HCT116 (cell line): ENCODE results near the gene HCFC2. TPM values are rescaled to one million over a fixed set of nuclear protein-coding genes. Genes with fewer than 3 reads are reported as not detected.

Source experiments
- ATAC-seq: fragments of 200-7000 bp; cut with Tn5 transposase; 2 replicates; pipeline ENCODE4 v1.9.1; 2020; ENCODE audit warnings: mild to moderate bottlenecking, moderate library complexity
- BruUV-seq: library from RNA; stranded (reverse); fragments of 400-500 nt; replicated peaks from 2 replicates; lab custom pipeline; 2021; lab: Mats Ljungman, UMichigan
- CTCF ChIA-PET: fragments of 300-600 bp; sonication (Branson Sonifier 250); formaldehyde crosslinking; loops from one replicate; lab custom pipeline; 2021; ENCODE audit warnings: antibody characterized with exemption; lab: Charles Lee
- POLR2A ChIA-PET: fragments of 300-600, 350-600 bp; sonication (Branson Sonifier 250); formaldehyde crosslinking; loops from one replicate; lab custom pipeline; 2021; ENCODE audit warnings: antibody characterized with exemption; lab: Charles Lee
- RAD21 ChIA-PET, 2 experiments: fragments of 300-600 bp; sonication (Branson Sonifier 250); formaldehyde crosslinking; loops; one replicate each; lab custom pipeline; 2023; ENCODE audit warnings: low total read pairs in 2 of 2; ENCODE audit not compliant: uncharacterized antibody in 2 of 2, unreplicated experiment in 2 of 2, low non-redundant PET in 1 of 2; lab: Charles Lee
- DNase-seq: peaks from one replicate; pipeline ENCODE4 v3.0.0-alpha.2; 2010; ENCODE audit warnings: low read depth, low spot score
- H2AFZ ChIP-seq: fragments of 200-600 bp; shearing (Covaris generic), sonication (generic); 2 replicates; pipeline ENCODE4 v1.6.1; 2017; ENCODE audit warnings: low read depth, mixed run types, mixed read lengths, antibody characterized with exemption, low read length; ENCODE audit not compliant: poor library complexity, severe bottlenecking
- H3K27ac ChIP-seq: 2 replicates; pipeline ENCODE4 v1.5.1; 2012; ENCODE audit warnings: low read depth, low read length
- H3K27me3 ChIP-seq: fragments of 200-600 bp; sonication (generic); 2 replicates; pipeline ENCODE4 v1.6.1; 2016; ENCODE audit warnings: mixed run types, low read length, mixed read lengths; ENCODE audit not compliant: insufficient read depth
- H3K36me3 ChIP-seq, 2 experiments: fragments of 200-500 bp in 1 of 2; fragments of 200-600 bp in 1 of 2; sonication (Bioruptor generic) in 1 of 2; sonication (generic) in 1 of 2; 2 replicates each; pipeline versions ENCODE4 v1.5.1 to v1.6.1; 2014 to 2016; ENCODE audit warnings: low read length in 2 of 2, inconsistent platforms in 1 of 2, mixed read lengths in 1 of 2, mixed run types in 1 of 2; ENCODE audit not compliant: insufficient read depth in 2 of 2, control insufficient read depth in 1 of 2
- H3K4me1 ChIP-seq, 2 experiments: fragments of 200-600 bp in 1 of 2; sonication (generic) in 1 of 2; 2 replicates each; pipeline versions ENCODE4 v1.5.1 to v1.6.1; 2012 to 2017; ENCODE audit warnings: low read length in 2 of 2, inconsistent platforms in 1 of 2, mild to moderate bottlenecking in 1 of 2, mixed read lengths in 1 of 2, mixed run types in 1 of 2, moderate library complexity in 1 of 2; ENCODE audit not compliant: insufficient read depth in 2 of 2, control insufficient read depth in 1 of 2
- H3K4me2 ChIP-seq: fragments of 200-600 bp; sonication (generic); 2 replicates; pipeline ENCODE4 v1.6.1; 2017; ENCODE audit warnings: mixed run types, low read length, mixed read lengths
- H3K4me3 ChIP-seq, 2 experiments: fragments of 200-600 bp in 1 of 2; sonication (generic) in 1 of 2; replicated peaks in 1 of 2; 2 replicates each; pipeline ENCODE4 v1.5.1; 2011 to 2016; ENCODE audit warnings: low read length in 2 of 2, control low read depth in 1 of 2, low read depth in 1 of 2, mild to moderate bottlenecking in 1 of 2, mixed read lengths in 1 of 2, mixed run types in 1 of 2
- H3K79me2 ChIP-seq: fragments of 200-600 bp; sonication (generic); 2 replicates; pipeline ENCODE4 v1.6.1; 2017; ENCODE audit warnings: mild to moderate bottlenecking, mixed run types, low read length, moderate library complexity, mixed read lengths; ENCODE audit not compliant: insufficient read depth
- H3K9ac ChIP-seq: fragments of 200-600 bp; sonication (generic); 2 replicates; pipeline ENCODE4 v1.6.1; 2016; ENCODE audit warnings: low read length, mixed read lengths
- H3K9me2 ChIP-seq: fragments of 200-600 bp; sonication (generic), shearing (Covaris generic); 2 replicates; pipeline ENCODE4 v1.6.1; 2017; ENCODE audit warnings: mixed run types, mild to moderate bottlenecking, moderate library complexity; ENCODE audit not compliant: insufficient read depth
- H3K9me3 ChIP-seq, 2 experiments: fragments of 200-500 bp in 1 of 2; fragments of 200-600 bp in 1 of 2; sonication (Bioruptor generic) in 1 of 2; sonication (generic) in 1 of 2; 2 replicates each; pipeline ENCODE4 v1.6.1; 2014 to 2017; ENCODE audit warnings: low read length in 2 of 2, mixed read lengths in 2 of 2, inconsistent platforms in 1 of 2, low read depth in 1 of 2, mild to moderate bottlenecking in 1 of 2, mixed run types in 1 of 2, moderate library complexity in 1 of 2; ENCODE audit not compliant: control insufficient read depth in 1 of 2, insufficient read depth in 1 of 2
- H4K20me1 ChIP-seq: fragments of 200-600 bp; sonication (generic), shearing (Covaris generic); 2 replicates; pipeline ENCODE4 v1.6.1; 2017; ENCODE audit warnings: mixed run types, mild to moderate bottlenecking, moderate library complexity; ENCODE audit not compliant: insufficient read depth
- CEBPB ChIP-seq: IDR thresholded peaks from 2 replicates; pipeline ENCODE4 v1.6.1; 2012; ENCODE audit warnings: low read depth
- EGR1 ChIP-seq: IDR thresholded peaks from 2 replicates; pipeline ENCODE4 v1.6.1; 2012; ENCODE audit warnings: low read depth
- ELF1 ChIP-seq: IDR thresholded peaks from 2 replicates; pipeline ENCODE4 v1.6.1; 2012; ENCODE audit warnings: low read depth, borderline replicate concordance
- FOSL1 ChIP-seq: IDR thresholded peaks from 2 replicates; pipeline ENCODE4 v1.6.1; 2012; ENCODE audit warnings: low read depth
- JUND ChIP-seq: IDR thresholded peaks from 2 replicates; pipeline ENCODE4 v1.6.1; 2012
- POLR2AphosphoS5 ChIP-seq: IDR thresholded peaks from 2 replicates; pipeline ENCODE4 v1.6.1; 2011; ENCODE audit warnings: mild to moderate bottlenecking, low read depth, low read length, moderate library complexity
- ZNF274 ChIP-seq: fragments of 200-500 bp; sonication (Bioruptor generic); IDR thresholded peaks from 2 replicates; pipeline ENCODE4 v1.6.1; 2014; ENCODE audit warnings: mild to moderate bottlenecking, low read depth, low read length, inconsistent platforms
- intact Hi-C: fragments of 100-400 bp; cut with micrococcal nuclease; formaldehyde crosslinking; loops from 2 replicates; pipeline ENCODE4 v1.10.0; 2022
- total RNA-seq: library from RNA; stranded (reverse); gene quantifications from one replicate; pipeline ENCODE4 v1.2.1, GENCODE V29; 2021; ENCODE audit not compliant: unreplicated experiment
- TF ChIP-seq, protein P1 (sequence below): IDR thresholded peaks from 2 replicates; pipeline ENCODE4 v1.6.1; 2012; ENCODE audit warnings: low read depth
- TF ChIP-seq, protein P2 (sequence below): IDR thresholded peaks from 2 replicates; pipeline ENCODE4 v1.6.1; 2012
- TF ChIP-seq, protein P3 (sequence below), 3 experiments: fragments of 200-600 bp in 1 of 3; sonication (generic) in 1 of 3; IDR thresholded peaks in 2 of 3; conservative IDR thresholded peaks in 1 of 3; 2 replicates each; pipeline ENCODE4 v1.5.1; 2012 to 2017; ENCODE audit warnings: low read depth in 2 of 3, low read length in 2 of 3, antibody characterized with exemption in 1 of 3, borderline replicate concordance in 1 of 3, control low read depth in 1 of 3, mild to moderate bottlenecking in 1 of 3, mixed read lengths in 1 of 3, mixed run types in 1 of 3, moderate library complexity in 1 of 3; ENCODE audit not compliant: insufficient read depth in 1 of 3
- TF ChIP-seq, protein P4 (sequence below): IDR thresholded peaks from 2 replicates; pipeline ENCODE4 v1.6.1; 2011; ENCODE audit warnings: mild to moderate bottlenecking, low read length, moderate library complexity; ENCODE audit not compliant: insufficient replicate concordance; ENCODE audit errors: extremely low read depth

Gene HCFC2
- total RNA-seq, 1 experiment from 2014 or later: 4.9 TPM

DNA sequence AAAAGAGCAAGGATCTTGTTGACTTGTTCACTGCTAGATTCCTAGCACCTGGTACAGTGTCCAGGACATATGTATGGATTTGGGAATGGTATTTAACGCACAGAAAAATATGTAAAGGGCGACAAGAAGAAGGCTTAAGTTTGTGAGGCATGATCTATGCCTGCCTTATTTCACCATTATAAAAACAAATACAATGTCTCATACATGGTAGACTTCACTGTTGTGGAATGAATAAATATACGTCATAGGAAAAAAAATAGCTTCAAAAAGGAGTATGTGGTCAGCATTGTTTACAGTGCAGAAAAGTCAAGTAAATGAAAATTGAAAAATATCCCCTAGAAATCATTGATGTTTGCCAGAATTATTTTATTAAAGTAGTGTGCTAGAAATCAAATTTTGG, 30.0 kb downstream of the HCFC2 start:
- no peaks in the 10 kb centered on the region for H3K9me3 ChIP-seq
- no peak overlapping the region for H3K4me3 ChIP-seq
- RAD21 ChIA-PET: no interaction called here
- no peaks in the 10 kb centered on the region for H4K20me1 ChIP-seq
- no peaks in the 10 kb centered on the region for H3K79me2 ChIP-seq
- DNase-seq (no peak), ATAC-seq (no peak)
- H3K9me2 ChIP-seq: no peaks in the 10 kb centered on the region
- CTCF ChIA-PET: no interaction called here
- no TSS peak for BruUV-seq
- no peak overlapping the region for H3K9ac ChIP-seq
- TF ChIP-seq, protein P1, sequence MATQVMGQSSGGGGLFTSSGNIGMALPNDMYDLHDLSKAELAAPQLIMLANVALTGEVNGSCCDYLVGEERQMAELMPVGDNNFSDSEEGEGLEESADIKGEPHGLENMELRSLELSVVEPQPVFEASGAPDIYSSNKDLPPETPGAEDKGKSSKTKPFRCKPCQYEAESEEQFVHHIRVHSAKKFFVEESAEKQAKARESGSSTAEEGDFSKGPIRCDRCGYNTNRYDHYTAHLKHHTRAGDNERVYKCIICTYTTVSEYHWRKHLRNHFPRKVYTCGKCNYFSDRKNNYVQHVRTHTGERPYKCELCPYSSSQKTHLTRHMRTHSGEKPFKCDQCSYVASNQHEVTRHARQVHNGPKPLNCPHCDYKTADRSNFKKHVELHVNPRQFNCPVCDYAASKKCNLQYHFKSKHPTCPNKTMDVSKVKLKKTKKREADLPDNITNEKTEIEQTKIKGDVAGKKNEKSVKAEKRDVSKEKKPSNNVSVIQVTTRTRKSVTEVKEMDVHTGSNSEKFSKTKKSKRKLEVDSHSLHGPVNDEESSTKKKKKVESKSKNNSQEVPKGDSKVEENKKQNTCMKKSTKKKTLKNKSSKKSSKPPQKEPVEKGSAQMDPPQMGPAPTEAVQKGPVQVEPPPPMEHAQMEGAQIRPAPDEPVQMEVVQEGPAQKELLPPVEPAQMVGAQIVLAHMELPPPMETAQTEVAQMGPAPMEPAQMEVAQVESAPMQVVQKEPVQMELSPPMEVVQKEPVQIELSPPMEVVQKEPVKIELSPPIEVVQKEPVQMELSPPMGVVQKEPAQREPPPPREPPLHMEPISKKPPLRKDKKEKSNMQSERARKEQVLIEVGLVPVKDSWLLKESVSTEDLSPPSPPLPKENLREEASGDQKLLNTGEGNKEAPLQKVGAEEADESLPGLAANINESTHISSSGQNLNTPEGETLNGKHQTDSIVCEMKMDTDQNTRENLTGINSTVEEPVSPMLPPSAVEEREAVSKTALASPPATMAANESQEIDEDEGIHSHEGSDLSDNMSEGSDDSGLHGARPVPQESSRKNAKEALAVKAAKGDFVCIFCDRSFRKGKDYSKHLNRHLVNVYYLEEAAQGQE: no peak
- TF ChIP-seq, protein P2, sequence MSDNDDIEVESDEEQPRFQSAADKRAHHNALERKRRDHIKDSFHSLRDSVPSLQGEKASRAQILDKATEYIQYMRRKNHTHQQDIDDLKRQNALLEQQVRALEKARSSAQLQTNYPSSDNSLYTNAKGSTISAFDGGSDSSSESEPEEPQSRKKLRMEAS: no peak
- TF ChIP-seq ELF1 (no peak), ZNF274 (no peak), FOSL1 (no peak), POLR2AphosphoS5 (no peak), EGR1 (no peak), CEBPB (no peak), JUND (no peak)
- TF ChIP-seq, protein P3, sequence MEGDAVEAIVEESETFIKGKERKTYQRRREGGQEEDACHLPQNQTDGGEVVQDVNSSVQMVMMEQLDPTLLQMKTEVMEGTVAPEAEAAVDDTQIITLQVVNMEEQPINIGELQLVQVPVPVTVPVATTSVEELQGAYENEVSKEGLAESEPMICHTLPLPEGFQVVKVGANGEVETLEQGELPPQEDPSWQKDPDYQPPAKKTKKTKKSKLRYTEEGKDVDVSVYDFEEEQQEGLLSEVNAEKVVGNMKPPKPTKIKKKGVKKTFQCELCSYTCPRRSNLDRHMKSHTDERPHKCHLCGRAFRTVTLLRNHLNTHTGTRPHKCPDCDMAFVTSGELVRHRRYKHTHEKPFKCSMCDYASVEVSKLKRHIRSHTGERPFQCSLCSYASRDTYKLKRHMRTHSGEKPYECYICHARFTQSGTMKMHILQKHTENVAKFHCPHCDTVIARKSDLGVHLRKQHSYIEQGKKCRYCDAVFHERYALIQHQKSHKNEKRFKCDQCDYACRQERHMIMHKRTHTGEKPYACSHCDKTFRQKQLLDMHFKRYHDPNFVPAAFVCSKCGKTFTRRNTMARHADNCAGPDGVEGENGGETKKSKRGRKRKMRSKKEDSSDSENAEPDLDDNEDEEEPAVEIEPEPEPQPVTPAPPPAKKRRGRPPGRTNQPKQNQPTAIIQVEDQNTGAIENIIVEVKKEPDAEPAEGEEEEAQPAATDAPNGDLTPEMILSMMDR (IDR thresholded peaks at IDR 0.05 in 2 of 3, conservative IDR thresholded peaks at IDR 0.05 in 1 of 3; ENCODE audit: borderline replicate concordance in 1 of 3, insufficient read depth in 1 of 3, low read depth in 2 of 3, low read length in 2 of 3): no peak
- TF ChIP-seq, protein P4, sequence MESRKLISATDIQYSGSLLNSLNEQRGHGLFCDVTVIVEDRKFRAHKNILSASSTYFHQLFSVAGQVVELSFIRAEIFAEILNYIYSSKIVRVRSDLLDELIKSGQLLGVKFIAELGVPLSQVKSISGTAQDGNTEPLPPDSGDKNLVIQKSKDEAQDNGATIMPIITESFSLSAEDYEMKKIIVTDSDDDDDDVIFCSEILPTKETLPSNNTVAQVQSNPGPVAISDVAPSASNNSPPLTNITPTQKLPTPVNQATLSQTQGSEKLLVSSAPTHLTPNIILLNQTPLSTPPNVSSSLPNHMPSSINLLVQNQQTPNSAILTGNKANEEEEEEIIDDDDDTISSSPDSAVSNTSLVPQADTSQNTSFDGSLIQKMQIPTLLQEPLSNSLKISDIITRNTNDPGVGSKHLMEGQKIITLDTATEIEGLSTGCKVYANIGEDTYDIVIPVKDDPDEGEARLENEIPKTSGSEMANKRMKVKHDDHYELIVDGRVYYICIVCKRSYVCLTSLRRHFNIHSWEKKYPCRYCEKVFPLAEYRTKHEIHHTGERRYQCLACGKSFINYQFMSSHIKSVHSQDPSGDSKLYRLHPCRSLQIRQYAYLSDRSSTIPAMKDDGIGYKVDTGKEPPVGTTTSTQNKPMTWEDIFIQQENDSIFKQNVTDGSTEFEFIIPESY: no peak
- intact Hi-C loops: no loop called here
- no peak overlapping the region for H3K4me2 ChIP-seq
- H3K4me1 ChIP-seq: no peaks in the 10 kb centered on the region
- no peak overlapping the region for H2AFZ ChIP-seq
- H3K27ac ChIP-seq: no peak overlapping the region
- POLR2A ChIA-PET: no interaction called here
- H3K27me3 ChIP-seq: no peaks in the 10 kb centered on the region
- no peaks in the 10 kb centered on the region for H3K36me3 ChIP-seq
